Suppressor macrophage treated with lipopolysaccharide for 1 hour (primary cell): ENCODE results near the gene MRPS18B.

Experiments
- DNase-seq, 3 donors: peaks; one replicate each; pipeline ENCODE4 v3.0.0-alpha.2; 2020 to 2022

The MRPS18B gene

GRCh38 chr6:30610065-30610464 is 7.6 kb upstream of the MRPS18B start:
- DNase-seq, result no peak

GRCh38 chr6:30611150-30611855 is 6.3 kb upstream of the MRPS18B start:
- no peak for DNase-seq

DNA sequence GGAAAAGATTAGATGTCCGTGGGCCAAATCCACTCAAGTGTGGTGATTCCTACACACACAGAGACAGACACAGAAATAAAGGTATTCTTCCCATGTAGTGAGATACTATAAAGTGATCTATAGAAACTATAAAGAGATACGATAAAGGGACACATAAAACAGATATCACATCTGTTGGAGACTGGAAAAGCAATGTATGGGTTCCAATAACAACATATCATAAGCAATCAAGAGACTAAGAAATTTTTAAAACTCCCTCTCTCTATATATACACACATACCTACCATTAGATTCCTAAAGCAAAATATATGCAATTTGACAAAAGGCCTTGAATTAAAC is 5.8 kb upstream of the MRPS18B start:
- no peak for DNase-seq

DNA sequence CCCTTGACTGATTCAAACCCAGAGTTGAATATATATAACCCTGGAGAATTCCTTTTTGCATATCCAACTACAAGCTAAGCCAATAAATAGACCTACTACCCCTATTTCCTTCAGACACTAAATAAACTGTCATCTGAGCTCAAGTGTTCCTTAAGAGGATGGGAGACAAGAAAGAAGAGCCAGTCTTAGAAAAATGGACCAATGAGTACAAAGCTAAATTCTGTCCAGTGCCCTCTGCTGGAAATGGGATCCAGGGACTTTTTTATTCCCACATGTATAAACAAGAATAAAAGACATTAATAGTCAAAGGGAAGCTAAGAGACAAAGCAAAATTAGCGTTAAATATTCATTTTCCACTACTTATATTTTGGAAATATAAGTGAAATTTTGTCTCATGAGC is 5.4 kb upstream of the MRPS18B start:
- DNase-seq, result peak in 1 of 3 donors; percentile 36

- DNase-seq, result no peak
Measured at GRCh38 chr6:30612687-30613248, 4.9 kb upstream of the MRPS18B start.

DNA sequence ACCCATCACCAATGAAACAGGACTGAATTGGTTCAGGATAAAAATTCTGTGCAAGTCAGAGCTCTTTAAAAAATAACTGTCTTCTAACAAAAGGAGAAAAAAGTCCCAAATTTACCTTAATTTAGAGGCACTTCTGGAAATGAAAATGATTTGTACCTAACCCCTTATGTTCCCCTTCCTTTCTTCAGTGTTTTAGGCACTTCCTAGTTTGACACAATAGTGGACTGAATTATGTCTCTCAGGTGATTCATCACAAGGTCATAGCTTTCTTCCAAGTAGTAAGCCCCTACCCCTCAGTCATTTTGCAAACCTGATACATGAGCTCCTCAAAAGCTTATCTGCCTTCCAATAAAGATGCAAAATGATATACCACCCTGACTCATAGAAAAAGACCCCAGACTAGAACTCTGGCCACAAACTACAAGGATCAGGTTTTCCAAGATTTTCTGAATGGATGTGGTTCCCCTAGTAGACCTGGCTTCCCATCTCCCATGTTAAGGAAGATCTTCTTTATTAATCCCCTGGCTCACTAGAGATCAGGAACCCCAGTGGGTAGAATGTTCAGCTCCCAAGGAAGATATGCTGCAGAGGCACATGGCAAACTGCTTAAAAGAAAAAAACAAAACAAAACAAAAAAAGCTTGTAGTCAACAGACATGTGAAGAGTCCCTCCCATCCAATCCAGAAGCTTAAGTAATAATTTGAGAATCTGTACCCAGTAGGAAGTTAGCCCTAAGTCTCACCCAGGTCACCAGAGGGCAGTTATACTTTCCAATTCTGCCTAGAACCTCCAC is 4.2 kb upstream of the MRPS18B start:
- peak in 2 of 3 donors; percentile 25 to 32 for DNase-seq

DNA sequence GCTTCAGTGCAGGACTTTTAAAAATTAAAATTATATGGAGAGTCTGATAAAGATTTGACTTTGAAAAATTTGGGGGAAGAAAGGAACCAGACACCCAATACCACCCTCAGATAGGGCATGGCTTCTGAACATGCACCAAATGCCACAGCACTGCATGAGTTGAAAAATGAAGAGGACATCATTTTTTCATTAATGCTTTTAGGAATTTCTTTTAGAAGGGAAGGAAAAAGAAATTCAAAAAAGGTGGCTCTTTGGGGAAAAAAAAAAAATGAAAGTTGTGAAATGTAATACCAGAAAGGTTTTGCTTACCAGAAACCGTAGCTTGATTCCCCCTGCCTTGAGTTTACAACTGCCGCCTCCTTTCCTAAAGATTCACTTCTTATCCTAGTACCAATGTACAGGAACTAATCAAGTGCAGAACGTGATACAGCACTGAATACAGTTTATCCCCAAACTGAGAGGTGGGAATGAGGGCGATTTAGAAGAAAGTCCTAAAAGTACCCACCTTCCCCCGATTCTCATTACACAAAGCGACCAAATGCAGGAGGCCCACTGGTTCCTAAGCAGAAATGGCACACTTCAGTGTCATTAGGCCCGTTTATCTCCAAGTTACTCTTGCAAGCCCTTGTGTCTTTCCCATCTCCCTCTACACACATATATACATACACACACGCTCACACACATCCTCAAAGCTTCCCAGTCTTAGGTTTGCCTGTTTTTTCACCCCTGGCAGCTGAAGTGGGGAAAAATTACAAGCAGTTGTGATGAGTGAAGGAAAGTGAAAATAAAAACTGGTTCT is 3.4 kb upstream of the MRPS18B start:
- DNase-seq, result no peak

- peak; percentile 93 to 97 (median 97) for DNase-seq
Measured at GRCh38 chr6:30614843-30615218, 2.8 kb upstream of the MRPS18B start.

GRCh38 chr6:30615219-30615957 is 2.3 kb upstream of the MRPS18B start:
- peak; percentile 42 to 53 (median 46) for DNase-seq

GRCh38 chr6:30615958-30616810 is 1.5 kb upstream of the MRPS18B start:
- peak in 2 of 3 donors; percentile 14 to 31 for DNase-seq

DNA sequence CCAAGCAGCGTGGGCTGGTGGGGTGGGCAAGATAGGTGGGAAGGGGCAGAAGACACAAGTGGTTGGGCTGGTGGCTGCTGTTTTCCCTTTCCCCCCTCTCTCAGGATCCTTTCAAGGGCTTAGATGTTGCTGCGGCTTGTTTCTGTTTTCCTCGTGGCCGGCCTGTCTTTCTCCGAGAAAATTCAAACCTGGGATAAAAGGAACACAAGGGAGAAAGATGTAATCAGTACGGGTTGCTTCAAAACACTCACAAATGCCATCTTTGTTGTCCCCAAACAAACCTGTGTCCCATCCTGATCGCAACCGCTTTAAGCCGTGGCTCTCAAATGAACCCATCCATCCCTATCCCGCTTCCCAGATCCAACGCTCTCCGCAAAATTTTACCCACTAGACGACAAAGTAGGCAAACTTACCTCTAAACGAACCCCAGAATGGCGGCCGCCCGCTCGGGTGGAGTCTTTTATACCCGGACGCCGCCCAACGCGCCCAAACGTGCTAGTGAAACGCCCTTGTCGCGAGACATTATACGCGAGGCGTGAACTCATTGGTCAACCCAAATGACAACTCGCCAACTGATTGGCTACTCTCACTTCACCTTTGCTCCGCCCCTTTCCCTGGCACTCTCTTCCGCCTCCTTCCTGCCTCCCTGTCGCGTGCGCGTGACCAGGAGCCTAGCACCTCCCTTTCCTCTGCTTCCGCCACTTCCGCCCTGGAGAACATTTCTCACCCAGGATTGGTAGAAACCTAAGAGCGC is 652 bp upstream of the MRPS18B start, which contains the start of gene PPP1R10:
TSS of gene PPP1R10 (minus strand) at position 433 of the 754 bp plus-strand sequence. CDS start 7,299 bp downstream, outside the sequence.
- DNase-seq, result peak; percentile 99 to 100 (median 100)

- DNase-seq, result no peak
Measured at GRCh38 chr6:30618270-30618797, 694 bp downstream of the MRPS18B start.

GRCh38 chr6:30619561-30619960 is 1.9 kb downstream of the MRPS18B start:
- DNase-seq, result no peak

DNA sequence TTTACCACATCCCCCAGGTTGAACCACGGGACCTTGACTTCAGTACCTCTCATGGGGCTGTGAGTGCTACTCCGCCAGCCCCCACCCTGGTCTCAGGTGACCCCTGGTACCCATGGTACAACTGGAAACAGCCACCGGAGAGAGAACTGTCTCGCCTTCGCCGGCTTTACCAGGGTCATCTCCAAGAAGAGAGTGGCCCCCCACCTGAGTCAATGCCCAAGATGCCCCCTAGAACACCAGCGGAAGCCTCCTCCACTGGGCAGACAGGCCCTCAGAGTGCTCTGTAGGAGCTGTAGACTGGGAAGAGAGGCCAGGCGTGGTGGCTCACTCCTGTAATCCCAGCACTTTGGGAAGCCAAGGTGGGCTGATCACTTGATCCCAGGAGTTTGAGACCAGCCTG is 7.9 kb downstream of the MRPS18B start:
- no peak for DNase-seq

DNA sequence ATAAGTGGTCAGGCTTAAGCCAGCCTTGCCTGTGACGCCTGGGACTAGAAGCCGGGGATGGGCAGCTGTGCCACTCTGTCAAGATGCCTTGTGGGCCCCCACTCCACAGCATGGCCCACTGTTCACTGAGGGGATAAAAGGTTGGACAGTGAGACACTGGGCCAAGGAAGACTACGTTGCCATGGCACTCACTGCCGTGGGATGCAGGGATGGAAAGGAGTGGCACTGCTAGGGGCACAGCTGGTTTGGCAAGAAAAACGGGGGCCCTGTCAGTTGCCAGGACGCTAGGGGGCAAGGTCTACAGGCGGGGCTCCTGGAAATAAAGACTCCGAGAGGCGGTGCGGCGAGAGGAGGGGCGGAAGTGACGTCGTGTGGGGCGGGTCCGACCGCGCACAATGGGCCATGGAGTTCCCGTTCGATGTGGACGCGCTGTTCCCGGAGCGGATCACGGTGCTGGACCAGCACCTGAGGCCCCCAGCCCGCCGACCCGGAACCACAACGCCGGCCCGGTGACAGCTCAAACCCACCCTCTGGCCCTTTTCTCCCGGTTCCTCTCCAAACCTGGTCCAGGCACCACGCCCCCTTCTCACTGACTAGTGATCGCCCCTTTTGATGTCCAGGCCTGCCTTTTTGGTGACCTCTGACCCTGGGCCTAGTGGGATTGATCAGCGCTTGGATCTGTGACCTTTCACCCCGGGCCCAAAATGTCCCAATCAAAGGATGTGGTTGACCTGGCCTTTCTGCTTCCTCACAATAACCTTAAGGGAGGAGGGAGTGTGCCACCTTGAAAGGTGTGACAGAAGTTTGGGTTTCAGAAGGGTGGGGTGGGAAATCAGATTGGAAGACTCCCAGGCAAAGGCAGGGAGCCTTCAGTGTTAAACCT is 9.1 kb downstream of the MRPS18B start, which contains the start of gene ATAT1:
TSS of gene ATAT1 (plus strand) at position 391 of the 883 bp plus-strand sequence.
- peak; percentile 88 to 93 (median 88) for DNase-seq

DNA sequence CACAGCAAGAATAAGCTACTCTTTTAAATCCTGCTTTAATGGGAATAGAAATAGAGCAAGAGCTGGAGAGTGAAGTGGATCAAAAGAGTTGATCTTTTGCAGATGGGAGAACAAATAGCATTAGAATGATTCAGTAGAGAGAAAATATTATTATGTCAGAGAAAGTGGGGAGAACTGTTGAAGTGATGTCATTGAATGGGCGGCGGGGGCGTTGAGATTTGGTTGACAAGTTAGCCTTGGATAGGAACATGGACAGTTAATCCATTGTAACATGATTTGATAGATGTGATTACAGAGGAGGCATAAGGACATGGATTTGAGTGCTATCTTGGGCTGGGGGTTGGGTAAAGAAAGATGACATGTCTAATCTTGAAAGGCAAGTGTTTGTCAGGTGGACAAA is 18.2 kb downstream of the MRPS18B start:
- peak in 1 of 3 donors; percentile 13 for DNase-seq

GRCh38 chr6:30640481-30640880 is 22.8 kb downstream of the MRPS18B start:
- DNase-seq, result peak in 1 of 3 donors; percentile 24

DNA sequence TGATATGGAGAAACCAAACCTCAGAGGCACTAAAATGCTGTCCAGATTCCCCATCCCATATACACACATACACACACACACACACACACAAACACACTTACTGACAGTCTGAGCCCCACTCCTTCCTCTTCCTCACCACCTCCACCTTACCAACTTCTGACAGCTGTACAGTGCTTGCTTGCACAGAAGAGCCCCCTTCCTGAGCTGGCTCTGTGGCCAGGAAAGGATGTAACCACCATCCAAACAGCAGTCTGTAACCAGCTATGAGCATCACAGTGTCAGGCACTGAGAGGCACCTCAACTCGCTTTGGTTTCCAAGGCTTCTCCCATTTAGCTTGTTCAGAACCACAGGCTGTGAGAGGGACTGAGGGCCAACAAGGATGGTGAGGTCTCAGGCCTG is 23.4 kb downstream of the MRPS18B start:
- DNase-seq, result no peak

DNA sequence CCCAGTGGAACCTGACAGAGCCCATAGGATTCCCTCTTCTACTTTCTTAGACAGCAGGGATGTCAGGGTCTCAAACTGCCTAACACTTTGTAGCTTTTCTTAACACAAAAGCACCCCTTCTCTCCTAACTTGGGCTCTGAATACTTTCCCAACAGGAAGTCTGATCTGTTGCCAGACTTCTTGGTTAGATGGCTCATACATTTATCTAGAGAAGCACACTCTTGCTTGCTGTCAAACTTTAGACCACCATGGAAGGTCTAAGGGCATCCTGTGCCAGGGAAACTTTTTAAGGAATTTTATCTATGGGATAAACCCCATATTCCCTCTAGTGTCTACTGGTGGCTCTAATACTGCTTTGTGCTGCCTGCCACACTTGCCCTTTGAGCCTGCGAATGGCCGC is 26.0 kb downstream of the MRPS18B start:
- DNase-seq, result no peak
